Hematopoietic multipotent progenitor cell treated with erythropoietin and hydrocortisone succinate and interleukin-3 and kit ligand, for 15 days (in vitro differentiated cells): ENCODE data around the gene PLEKHA7.

Experiments used
- DNase-seq: peaks from one replicate; pipeline ENCODE4 v3.0.0-alpha.2; 2015; ENCODE audit warnings: low spot score

The PLEKHA7 gene

GRCh38 chr11:16786131-16786530 lies 228.1 kb downstream of the PLEKHA7 start:
- DNase-seq, result no peak

GRCh38 chr11:16785520-16786128 lies 228.6 kb downstream of the PLEKHA7 start:
- DNase-seq, result peak; percentile 63

GRCh38 chr11:16784666-16785065 lies 229.5 kb downstream of the PLEKHA7 start:
- no peak for DNase-seq

DNA sequence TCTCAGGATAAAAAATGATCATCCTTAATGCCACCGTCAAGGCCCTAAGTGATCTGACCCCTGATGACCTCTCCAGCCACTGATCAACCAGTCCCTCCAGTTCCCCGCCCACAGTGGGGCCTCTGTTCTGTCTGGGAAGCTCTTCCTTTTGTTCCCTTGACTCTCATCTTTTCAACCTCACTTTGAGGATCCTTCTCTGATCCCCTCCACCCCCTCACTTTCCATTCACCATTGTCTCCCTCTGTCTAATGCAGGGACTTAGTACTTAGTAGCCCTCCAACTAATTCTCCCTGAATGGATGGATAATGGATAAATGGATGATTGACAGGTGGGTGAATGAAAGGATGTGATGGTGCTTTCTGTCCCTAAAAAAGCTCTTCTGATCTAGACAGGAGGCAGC lies 230.1 kb downstream of the PLEKHA7 start:
- no peak for DNase-seq

GRCh38 chr11:16783321-16783801 lies 230.9 kb downstream of the PLEKHA7 start:
- DNase-seq, result no peak

- no peak for DNase-seq
Measured at GRCh38 chr11:16781936-16782919, 232.0 kb downstream of the PLEKHA7 start.

DNA sequence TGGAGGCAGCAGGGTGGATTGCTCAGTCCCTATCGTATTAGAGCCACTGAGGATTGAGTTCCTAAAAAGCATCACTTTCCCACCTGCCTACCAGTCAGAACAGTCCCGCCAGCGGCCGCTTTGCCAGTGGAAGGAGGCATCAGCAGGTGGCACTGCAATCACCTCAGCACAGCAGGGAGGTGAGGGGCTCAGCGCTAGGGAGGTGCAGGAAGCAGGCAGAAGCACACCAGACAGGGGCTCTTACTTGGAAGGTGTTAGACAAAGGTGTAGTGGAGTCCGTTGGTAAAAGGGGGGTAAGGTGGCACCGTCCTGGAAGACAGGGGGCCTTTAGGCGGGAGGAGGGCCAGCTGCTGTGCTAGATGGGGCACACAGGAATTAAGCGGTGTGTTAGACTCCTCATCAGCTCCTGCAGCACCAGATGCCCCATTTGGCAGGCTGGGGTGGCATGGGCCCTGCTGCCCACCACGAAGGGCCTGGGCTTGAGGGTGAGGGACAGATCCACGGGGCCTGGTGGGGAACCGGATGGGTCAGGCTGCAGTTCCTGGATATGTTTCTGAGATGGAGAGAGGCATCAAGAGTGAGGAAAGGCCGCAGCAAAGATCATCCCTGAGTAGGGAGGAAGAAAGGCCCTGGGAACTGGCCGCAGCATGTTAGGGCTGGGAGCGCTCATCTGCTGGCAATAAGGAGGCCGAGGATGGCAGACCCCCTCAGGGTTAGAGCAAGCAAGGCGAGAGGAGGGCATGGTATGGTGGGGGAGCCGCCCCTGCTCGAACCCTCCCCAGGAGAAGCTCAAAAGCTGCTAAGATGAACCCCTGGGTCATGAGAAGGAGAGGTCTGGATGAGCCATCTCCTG lies 233.3 kb downstream of the PLEKHA7 start:
- no peak for DNase-seq

- DNase-seq, result no peak
Measured at GRCh38 chr11:16780146-16780545, 234.1 kb downstream of the PLEKHA7 start.

DNA sequence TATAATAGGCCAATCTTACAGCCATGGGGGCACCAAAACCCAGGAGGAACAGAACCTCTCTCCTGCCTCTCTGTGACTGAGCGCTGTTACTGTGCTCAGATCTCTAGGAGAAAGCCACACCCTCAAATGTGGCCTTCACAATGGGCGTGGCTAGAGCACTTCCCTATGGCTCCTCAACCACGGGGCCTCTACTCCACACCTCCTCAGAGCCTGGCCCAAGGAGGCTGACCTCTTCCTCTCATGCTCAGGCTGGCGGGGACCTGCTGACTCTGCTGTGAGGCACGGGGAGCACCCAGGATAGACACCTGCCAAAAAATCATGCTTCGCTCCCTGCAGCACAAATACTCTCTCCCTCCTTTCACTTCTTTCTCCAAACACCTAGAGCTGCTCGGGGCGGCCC lies 234.8 kb downstream of the PLEKHA7 start:
- DNase-seq, result peak; percentile 29

GRCh38 chr11:16778876-16779275 lies 235.3 kb downstream of the PLEKHA7 start:
- no peak for DNase-seq

DNA sequence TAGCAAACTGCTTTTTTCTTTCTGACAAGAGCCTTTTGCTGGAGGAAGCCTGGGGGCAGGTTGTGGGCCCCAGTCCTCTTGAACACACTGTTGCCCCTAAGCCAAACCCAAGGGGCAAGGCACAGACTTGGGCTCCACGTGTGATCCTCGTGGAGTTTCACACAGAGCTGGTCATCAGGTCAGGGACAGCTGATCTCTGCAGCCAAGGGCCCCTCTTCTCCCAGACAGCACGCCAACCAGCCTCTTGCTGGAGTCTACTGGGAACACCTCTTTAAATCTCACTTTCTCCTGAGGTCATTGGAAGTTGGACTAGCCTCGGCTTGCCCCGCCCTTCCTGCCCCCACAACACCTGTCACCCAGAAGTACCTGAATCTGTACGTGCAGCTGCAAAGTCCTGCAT lies 235.9 kb downstream of the PLEKHA7 start:
- no peak for DNase-seq

DNA sequence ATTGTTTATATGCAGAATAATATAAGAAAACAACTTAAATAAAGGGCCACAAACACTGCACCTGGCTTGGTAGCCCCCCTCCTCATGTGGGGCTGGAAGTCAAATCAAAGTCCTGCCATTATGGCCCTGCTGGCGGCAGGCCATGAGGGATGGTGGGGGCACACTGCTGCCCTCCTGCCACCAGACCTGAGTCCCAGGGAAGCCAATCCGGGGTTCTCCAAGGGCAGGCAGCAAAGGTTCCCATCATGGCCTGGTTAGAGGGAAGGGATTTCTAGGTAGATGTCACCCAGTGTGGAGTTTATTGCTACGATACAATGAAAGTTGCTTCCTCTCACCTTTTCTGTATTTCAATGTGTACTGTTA lies 236.6 kb downstream of the PLEKHA7 start:
- DNase-seq, result no peak

GRCh38 chr11:16776711-16777612 lies 237.3 kb downstream of the PLEKHA7 start:
- no peak for DNase-seq

GRCh38 chr11:16775614-16776283 lies 238.5 kb downstream of the PLEKHA7 start:
- DNase-seq, result no peak

DNA sequence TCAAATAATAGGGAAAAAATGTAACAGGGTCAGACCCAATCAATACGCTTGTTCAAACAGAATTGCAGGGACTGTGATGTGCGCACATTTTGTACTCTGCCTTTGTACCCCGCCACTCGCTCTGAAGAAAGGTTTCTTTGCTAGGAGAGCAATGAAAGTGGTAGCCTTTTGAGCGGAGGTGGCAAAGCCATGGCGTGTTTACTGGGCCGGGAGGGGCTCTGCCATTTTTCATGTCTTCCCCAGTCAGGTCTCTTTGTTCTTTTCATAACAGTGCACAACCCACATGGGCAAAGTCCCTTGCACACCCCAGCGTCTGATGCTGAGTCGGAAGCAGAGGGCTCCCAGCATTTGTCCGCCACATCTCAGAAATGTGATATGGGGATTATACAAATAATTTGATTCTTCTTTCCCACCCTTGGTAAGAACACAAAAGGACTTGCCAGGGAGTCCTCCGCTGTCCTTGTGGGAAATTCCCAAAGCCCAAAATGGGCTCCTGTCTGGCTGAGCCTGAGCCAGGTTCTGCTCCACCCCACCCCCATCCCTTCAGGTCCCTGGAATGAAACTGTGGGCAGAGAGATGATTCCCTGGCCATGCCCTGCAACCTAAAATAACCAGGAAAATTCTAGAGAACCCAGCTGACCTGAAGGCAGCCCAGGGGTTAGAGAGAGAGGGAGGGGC lies 239.1 kb downstream of the PLEKHA7 start:
- no peak for DNase-seq

DNA sequence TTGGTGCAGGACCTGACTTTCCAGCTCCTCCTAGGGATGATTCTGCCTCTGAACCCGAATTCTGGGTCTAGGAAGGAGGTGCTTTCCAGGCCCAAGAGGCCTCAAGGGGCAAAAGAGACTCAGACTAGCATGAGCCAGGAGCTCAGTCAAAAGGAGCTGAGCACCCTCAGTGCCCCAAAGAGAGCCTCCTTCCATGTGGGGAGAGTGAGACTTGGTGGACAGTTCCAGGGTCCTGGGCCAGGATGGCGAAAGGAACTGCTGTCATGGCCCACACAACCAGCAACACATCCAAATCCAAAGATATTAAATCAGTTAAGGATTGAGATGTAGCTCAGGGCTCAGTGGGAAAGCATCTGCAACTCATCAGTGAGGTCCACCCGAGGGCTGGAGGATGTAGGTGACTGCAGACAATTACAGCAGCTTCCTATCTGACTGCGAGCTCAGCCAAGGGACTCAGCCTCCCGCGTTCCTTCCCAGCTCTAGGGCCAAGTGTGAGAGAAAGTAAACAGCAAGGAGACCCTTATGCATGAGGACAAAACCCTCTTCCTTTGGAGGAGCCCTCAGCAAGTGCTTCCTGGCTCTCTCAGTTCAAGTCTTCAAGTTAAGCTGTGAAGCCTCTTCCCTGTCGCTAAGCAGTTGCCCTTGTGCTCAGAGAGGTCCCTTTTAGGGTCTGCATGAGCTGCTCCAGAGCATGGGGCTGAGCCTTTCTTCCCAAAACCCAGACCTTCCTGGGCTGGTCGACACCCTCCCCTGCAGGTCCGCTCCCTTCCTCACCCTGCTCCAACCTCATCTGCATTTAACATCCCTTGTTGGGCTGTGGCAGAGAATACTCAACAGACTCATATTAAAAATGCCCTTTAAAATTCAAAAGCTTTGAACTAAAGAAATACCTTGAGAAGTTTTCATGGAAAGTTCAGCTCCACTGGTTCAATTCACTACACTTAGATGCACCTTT lies 240.0 kb downstream of the PLEKHA7 start:
- DNase-seq, result no peak

DNA sequence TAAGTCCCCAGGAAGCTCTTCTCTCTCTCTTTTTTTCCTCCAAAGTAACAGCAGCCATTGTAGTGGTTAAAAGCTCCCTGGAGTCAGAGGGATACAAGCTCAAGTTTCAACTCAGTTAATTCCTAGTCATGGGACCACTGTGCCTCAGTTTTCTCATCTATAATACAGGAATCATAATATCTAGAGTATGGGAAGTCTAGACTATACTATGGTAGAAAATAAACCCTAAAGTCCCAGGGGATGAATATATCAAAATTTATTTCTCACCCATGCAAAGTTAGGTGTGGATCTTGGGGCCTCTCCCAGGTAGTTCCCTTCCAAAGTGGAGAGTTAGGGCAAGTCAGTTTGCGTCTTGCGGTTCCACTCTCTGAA lies 242.1 kb downstream of the PLEKHA7 start:
- DNase-seq, result no peak

GRCh38 chr11:16771350-16772140 lies 242.7 kb downstream of the PLEKHA7 start:
- DNase-seq, result no peak
